Activated CD4-positive, alpha-beta T cell treated with anti-CD3 and anti-CD28 coated beads, Interleukin-2, Interleukin-4, amounts not matched to agents 100 ng/mL and 50 ng/mL, durations not matched to agents 16 hours and 8 hours (primary cell): ENCODE measurements around the gene TMEM156.
A peak's percentile ranks its signal among the peaks of the same experiment; 100 is the strongest.
"Not testable (repeated sequence)": the region's sequence is repeated elsewhere in the genome, so short reads cannot be mapped to it uniquely, and the experiment has no call there.

ENCODE experiments used
- DNase-seq: peaks from one replicate; pipeline ENCODE4 v3.0.0-alpha.2; 2020; ENCODE audit warnings: low spot score

The TMEM156 gene

DNA sequence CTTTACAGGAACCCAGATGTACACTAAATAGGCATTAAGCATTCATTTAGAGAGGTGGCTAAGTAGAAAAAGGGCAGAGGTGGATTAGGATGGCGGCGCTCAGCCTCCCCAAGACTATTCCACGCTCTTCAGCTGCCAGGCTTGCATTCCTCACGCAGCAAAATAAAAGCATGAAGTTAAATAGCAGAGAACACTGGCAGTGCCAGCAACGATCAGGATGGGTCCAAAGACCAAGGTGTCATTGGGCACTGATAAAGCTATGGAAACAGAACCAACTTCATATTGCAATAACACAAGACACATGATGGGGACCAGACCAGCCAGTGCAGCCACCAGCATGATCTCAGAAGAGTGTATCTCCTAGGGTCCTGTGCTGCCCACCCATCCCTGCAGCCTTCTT lies 42.0 kb downstream of the TMEM156 start:
- DNase-seq: no peak

DNA sequence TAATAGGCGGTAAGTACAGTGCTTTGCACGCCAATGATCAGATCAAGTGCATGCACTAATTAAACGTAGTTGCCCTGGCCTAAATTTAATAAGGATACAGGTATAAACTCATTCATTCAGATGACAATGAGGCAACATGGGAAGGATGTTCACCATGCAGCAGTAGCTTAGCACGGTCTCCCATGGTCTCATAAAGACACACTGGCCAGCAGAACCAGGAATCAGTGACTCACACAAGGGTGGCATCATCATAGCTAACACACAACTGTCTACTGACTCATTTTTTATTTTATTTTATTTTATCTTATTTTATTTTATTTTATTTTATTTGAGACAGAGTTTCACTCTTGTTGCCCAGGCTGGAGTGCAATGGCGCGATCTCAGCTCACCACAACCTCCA lies 42.7 kb downstream of the TMEM156 start:
- DNase-seq: no peak

DNA sequence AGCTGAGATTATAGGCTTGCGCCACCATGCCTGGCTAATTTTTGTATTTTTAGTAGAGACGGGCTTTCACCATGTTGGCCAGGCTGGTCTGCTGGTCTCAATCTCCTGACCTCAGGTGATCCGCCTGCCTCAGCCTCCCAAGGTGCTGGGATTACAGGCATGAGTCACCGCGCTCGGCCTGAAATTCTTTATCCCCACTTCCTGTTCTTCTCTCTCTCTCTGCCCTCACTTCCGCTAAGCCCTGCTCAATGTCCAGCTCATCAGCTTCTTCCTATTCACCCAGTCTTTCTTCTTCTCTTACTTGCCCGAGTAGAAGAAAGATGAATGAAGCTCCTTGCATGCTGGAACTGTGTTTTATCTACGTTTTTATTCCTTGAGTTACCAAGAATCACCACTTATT lies 43.9 kb downstream of the TMEM156 start:
- not testable (repeated sequence) for DNase-seq

DNA sequence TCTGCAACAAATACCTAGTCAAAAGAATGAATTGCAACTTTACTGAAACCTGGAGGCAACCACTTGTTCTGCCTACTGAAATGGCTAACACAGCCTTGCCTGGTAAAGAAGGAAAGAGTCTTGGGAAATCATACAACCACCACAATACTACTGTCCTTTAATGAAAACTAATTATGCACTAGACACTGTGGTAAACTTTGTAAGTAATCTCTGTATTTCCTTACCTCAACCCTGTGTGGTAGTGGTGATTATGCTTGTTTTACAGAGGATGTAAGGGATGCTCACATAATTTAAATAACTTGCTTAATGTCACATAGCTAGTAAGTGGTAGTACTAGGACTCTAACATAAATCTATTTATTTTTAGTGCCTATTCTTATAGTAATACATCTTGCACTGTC lies 44.7 kb downstream of the TMEM156 start:
- DNase-seq: no peak

DNA sequence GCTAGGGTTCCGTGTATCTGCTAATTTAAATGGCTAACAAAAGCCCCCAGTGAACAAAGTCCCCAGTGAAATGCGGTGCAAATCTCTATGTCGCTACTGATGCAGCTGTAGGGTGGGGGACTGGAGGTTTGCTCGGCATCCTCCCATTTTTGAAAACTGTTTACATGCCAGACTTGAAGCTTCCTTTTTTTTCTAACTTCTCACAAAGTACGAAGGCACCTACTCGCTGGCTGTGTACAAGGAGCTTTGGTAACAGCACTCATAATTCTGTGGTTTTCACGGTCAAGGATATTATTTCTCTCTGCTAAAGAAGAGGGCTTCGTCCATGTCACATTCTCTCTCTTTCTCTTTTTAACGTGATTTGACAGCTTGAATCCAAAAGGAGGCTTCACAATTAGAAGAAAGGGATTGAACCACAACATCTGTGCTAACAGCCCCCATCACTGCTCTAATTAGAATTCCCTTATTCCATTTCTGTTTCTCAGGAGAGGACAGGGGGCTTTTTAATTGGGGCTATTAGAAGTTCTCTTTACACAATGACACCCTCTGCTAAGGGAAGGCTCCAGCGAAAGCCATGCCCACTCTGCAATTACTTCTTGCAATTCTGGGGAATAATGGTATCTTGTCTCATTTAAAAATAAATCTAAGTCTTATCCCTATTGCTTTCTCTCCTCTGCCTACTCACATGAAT lies 46.7 kb downstream of the TMEM156 start:
- no peak for DNase-seq

DNA sequence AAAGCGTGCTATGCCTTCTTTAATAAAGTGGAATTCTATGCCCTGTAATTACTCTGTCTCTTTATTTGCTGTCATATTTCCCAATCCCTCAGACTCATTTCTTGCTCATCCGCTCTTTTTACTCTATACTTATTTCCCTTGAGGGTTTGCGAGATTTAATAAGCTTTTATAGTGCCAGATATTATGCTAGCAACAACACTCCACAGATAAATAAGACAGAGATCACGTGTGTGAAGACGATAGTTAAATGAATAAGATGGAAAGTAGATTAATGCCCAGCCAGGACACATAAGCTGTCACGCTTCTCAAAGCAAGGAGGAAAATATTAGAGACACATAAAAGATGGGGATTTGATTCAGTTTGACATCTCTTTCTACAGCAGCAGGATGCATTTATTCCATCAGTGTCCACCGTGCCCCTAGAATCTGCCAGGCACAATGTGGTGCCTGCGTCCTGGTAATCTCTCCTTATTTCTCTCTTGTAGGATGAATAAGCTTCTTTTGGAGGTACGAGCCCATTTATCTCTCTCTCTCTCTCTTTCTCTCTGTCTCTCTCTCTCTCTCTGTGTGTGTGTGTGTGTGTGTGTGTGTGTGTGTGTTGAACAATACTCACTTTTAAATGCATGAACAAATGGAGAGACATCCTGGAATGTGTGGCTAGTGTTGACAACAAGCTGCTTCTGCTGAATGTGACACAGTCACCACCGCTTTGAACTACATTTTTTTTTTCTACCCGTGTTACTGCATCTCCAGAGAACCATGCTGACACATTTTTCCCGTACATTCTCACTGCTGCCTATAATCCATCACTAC lies 48.2 kb downstream of the TMEM156 start:
- no peak for DNase-seq

DNA sequence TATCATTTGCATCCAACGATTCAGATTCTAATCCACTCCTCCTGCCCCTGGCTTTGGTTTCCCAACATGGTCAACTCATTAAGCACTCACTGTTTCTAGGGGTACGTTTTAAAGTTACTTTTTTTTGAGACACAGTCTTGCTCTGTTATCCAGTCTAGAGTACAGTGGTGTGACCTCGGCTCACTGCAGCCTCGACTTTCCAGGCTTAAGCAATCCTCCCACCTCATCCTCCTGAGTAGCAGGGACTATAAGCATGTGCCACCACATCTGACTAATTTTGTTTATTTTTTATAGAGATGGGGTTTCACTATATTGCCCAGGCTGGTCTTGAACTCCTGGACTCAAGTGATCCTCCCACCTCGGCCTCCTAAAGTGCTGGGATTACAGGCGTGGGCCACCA lies 48.9 kb downstream of the TMEM156 start:
- DNase-seq: no peak

DNA sequence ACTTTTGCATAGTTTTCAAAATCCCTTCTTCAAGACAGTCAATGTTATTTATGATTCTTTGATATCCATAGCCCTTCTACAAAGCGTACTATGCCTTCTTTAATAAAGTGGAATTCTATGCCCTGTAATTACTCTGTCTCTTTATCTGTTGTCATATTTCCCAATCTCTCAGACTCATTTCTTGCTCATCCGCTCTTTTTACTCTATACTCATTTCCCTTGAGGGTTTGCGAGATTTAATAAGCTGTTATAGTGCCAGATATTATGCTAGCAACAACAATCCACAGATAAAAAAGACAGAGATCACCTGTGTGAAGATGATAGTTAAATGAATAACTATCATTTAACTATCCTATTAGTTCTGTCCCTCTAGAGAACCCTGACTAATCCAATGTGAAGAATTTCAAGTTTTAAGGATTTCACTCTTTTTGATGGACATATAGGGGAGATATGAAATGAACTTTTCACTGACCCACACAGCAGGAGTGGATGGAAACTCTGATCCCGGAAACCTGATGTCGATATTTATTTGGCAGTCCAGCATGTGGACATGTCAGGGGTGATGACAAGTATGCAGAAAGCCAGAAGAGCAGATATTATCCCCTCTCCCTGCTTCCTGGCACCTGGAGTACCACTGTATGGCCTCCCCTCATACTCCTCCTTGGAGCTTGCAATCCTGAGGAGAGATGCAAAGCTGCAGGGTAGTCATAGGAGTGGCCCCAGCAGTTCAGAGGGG lies 49.7 kb downstream of the TMEM156 start:
- DNase-seq: no peak

DNA sequence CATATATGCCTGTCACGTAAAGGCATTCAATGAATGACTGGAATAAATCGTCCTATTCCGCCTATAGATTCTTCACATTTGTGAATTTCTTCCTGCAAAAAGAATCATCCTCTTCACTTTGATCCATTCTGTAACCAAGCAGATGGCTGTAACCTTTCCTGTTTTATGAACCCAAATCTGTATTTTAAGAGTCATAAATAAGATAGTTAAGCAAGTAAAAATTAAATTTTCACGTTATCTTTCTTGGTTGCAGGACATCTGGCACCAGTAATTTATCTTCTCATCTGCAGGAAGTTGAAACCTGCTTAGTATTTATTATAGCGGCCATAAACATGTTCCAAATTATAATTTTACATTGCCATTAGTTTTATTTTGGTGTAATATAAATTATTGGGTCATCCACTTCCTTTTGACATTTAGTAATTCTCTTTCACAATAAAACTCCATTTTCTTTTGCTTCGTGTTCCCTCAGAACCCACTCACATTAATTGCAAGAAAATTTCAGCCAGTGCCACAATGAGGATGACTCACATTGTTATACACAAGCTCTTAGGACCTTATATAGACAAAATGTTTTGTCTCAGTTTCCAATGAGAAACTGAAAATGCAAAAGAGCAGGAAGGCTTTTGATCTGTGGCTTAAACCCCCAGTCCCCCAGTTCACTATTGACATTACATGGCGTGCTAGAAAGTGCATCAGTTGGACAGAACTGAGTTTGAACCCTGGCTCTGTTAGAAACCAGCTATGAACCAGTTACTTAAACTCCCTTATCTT lies 51.1 kb downstream of the TMEM156 start:
- DNase-seq: peak; percentile 75

DNA sequence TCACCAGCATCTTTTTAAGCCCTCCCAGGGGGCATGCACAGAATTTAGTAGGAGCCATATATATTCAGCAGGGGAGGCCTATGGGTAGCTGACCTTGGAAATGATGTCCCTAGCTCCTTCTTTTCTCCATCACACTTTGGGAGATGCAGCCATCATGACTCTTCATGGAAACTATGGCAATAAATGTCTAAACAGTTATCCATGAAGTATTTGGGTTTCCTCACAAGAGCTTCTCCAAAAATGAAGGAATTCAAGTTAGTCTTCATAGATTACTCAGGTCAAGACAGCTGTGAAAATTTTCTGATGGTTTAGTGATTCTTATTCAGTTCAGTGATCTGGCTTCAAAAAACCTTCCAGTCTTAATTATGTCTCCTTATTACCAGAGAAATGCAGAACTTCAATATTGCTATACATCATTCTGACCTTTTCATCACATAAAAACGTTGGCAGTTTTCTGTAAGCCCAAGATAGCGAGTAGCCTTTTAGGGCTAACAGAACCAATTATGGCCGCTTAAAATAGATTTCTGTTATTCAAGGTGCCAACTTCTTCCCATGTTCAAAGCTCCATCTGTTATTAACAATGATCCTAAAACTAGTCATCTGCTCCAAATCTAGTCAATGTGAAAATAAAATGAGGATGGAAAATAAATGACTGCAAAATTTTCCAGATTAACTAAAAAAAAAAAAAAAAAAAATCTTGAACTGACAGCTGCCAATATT lies 52.5 kb downstream of the TMEM156 start:
- no peak for DNase-seq

DNA sequence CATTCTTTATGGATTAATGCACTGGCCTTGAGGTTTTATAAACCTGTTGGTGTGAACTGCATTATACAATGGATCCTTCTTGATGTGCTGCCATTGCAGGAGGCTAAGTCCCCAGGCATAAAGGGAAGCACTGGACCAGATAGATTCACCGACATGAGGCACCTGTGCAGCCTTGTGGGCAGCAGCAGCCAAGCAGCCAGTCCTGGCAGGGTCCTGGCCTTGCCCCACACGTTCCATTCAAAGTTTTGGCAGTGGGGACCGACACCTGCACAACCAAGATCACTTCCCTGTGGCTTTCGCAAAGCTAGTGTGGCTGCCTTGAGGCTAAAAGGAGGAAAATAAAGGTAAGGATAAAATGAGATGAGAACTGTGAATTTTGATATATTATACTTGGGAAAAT lies 53.1 kb downstream of the TMEM156 start:
- DNase-seq: no peak

DNA sequence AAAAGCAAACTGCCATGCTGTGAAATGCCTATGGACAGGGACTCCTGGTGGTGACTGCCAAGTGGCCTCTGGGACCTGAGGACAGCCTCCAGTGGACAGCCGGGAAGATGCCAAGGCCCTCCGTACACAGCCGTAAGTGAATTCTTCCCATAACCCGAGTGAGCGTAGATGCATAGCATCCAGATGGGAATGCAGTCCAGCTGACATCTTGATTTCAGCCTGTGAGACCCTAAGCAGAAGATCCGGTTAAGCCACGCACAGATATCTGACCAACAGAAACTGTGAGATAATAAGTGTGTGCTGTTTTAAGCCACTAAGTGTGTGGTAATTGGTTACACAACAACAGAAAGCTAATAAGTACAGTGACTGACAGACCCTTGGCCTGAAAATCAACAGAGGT lies 55.9 kb downstream of the TMEM156 start:
- no peak for DNase-seq

DNA sequence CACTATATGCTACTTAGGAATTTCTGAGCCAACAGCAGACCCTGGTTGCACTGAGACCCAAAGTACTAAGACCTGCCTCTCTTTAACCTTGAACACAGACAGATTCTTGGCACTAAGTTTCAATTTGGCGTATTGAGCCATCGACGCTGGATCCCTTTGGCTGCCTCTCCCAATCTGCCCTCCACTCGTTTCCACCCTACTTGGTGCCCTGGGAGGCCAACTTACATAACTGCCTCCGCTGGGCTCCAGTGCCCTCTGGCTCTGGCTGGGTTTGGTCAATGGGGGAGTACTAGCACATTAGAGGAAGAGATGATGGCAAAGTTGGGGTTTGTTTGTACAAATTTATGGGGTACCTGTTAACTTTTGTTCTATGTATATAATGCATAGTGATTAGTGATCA lies 63.5 kb downstream of the TMEM156 start:
- no peak for DNase-seq

DNA sequence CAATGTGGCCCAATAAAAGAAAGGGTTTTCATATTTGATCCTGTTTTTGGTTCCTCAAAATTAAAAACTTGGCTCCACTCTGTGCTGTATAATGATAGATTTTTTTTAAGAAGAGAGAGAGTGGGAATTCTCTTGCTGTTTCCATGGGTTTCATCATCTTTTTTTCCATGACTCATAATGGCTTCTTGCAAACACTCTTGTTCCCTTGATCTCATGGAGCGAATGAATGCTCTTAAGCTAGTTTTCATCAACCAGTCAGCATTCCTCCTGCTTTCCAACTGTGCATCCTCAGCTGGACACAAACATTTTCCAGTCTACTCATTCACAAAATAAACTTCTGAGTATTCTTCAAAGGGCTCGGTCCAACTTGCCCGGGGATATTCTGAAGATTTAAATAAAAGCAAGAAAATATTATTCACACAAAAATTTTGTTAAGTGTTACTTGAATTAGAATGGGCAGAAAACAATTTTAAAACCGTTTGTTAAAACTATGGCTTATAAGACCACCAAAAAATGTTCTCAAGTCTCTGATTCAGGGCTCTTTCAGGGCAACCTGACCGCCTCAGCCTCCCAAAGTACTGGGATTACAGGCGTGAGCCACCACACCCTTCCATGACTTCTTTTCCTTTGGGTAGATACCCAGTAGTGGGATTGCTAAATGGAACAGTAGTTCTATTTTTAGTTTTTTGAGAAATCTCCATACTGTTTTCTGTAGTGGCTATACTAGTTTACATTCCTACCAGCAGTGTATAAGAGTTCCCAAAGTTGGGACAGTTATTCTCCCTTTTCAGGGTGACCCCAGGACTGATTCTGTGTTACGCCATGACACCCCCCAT lies 64.7 kb downstream of the TMEM156 start:
- no peak for DNase-seq

DNA sequence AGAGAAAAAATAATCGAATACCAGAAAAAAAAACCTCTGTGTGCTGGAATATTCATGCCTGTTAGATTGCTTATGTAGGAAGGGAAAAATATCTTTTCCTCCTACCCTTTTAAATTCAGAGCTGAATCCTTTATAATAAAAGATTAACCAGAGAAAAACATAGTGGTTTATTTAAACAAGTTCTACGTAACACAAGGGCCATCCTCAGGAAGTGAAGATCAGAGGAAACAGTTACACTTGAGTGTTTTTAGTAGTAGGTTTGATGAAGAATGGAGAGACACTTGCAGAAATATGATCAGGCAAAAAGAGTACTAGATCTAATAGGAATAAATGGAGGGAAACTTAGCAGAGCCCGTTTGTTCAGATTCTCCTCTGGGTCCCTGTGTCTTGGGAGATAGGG lies 66.3 kb downstream of the TMEM156 start:
- no peak for DNase-seq

DNA sequence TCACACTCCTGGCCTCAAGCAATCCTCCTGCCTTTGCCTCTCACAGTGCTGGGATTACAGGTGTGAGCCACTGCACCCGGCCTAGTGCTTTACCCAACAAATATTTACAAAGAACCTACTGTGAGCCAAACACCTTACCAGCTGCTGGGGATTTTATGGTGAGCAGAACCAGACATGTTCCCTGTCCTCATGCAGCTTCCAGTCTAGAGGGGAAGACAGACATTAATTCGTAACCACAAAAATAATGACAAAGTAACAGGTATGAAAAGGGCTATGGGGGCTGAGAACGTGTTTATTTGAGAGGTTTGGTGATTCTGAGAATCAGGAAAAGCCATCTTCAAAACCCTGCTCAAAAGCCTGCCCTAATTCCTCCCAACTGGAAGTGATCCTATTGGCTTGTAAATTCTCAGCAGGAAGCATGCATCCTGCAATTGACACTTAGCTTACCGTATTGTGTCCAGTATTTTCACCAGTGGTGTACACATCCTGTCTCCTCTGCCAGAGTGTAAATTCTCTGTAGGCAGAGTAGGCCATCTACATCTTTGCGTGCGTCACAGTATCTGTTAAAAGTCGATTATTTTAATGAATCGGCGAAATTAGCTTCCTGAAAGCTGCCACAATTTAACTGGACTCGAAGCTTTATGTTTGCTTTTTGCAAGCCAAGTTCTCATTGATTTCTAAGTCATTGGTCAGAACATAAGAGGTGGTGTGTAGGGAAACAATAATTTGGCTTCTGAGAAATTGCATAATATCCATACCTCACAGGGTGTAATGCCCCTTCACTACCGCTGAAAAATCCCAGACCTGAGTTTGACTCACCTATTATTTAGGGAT lies 67.0 kb downstream of the TMEM156 start:
- DNase-seq: no peak

DNA sequence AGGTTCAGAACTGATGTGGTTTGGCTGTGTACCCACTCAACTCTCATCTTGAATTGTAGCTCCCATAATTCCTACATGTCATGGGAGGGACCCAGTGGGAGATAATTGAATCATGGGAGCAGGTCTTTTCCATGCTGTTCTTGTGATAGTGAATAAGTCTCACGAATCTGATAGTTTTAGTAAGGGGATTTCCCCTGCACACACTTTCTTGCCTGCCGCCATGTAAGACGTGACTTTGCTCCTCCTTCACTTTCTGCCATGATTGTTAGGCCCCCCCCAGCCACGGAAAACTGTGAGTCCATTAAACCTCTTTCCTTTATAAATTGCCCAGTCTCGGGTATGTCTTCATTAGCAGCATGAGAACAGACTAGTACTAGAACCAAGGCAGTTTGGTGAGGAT lies 73.0 kb downstream of the TMEM156 start:
- not testable (repeated sequence) for DNase-seq

DNA sequence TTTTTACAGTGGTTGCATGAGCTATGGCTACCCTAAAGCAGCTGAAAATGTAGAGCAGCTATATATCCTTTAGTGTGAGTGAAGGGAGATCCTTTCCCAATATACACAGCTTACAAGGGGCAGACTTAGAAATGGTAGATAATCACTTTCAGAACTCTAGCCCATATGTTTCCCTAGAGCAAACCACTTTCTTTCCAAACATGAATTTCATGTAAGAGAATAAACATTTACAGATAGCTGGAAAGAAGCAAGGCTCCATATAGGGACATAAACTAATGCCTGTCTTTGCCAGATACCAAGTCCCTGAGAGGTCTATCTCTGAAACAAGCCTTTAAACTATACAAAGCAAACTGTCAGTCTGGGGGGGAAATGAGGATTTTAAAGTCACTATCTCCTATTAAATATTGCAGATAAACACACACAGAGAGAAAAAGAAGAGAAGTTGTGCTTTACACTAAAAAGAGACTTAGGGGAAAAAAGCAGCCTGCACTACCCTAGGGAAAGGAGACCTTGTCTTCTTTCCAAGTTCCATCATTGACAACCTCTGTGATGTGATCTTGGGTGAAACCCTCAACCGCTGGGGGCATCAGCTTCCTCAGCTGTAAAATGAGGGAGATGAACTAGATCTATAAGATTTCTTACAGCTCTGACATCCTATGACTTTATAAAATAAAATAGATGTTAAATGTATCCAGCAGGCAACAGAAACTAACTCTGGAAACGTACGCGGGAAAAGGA lies 73.6 kb downstream of the TMEM156 start:
- DNase-seq: peak; percentile 15

DNA sequence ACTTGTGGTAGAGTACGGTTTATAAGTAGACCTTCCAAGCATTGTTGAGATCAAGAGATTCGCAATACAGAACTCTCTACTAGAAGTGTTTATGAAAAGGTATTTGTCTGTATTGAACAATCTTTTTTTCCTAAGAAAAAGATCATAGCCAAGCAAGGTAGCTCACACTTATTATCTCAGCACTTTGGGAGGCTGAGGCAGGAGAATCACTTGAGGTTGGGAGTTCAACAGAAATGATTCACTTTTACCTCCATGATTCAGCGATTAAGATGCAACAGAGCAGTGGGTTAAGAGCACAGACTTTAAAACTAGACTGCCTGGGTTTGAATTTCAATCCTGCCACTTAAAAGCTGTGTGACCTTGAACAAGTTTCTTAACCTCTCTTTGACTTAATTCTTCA lies 74.3 kb downstream of the TMEM156 start:
- DNase-seq: peak; percentile 43
